Lower leg skin (tissue), 3 donors: Measurements from ENCODE around the gene REEP1.

Experiments used
- POLR2A ChIP-seq, 2 donors: fragments of 450-650 bp; IDR thresholded peaks; one replicate each; pipeline ENCODE4 v1.6.1; 2016 to 2017; ENCODE audit warnings: antibody characterized with exemption in 2 of 2, mild to moderate bottlenecking in 1 of 2, moderate library complexity in 1 of 2
- TF ChIP-seq, protein P1 (sequence below), 3 donors: fragments of 450-650 bp; IDR thresholded peaks; one replicate each; pipeline ENCODE4 v1.5.1; 2016; ENCODE audit warnings: antibody characterized with exemption in 3 of 3, mild to moderate bottlenecking in 3 of 3, moderate library complexity in 2 of 3

DNA sequence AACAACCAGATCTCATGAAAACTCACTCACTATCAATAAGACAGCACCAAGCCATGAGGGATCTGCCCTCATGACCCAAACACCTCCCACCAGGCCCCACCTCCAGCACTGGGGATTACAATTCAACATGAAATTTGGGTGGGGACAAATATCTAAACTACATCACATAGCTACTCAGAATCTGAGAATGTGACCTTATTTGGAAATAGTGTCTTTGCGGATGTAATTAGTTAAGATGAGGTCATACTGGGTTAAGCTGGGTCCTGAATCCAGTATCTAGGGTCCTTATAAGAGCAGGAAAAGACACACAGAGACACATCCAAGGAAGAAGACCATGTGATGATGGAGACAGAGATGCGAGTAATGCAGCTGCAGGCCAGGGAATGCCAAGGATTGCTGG lies 27.5 kb upstream of the REEP1 start:
- TF ChIP-seq, protein P1, sequence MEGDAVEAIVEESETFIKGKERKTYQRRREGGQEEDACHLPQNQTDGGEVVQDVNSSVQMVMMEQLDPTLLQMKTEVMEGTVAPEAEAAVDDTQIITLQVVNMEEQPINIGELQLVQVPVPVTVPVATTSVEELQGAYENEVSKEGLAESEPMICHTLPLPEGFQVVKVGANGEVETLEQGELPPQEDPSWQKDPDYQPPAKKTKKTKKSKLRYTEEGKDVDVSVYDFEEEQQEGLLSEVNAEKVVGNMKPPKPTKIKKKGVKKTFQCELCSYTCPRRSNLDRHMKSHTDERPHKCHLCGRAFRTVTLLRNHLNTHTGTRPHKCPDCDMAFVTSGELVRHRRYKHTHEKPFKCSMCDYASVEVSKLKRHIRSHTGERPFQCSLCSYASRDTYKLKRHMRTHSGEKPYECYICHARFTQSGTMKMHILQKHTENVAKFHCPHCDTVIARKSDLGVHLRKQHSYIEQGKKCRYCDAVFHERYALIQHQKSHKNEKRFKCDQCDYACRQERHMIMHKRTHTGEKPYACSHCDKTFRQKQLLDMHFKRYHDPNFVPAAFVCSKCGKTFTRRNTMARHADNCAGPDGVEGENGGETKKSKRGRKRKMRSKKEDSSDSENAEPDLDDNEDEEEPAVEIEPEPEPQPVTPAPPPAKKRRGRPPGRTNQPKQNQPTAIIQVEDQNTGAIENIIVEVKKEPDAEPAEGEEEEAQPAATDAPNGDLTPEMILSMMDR (IDR thresholded peaks at IDR 0.05), result no peak
- no peak for TF ChIP-seq POLR2A (IDR thresholded peaks at IDR 0.05)
